GM18526 (cell line): Measurements from ENCODE around the gene MAD1L1.

Experiments
- POLR2A ChIP-seq: IDR thresholded peaks from 3 replicates; pipeline ENCODE4 v1.6.1; 2011; ENCODE audit not compliant: insufficient read length; ENCODE audit errors: extremely low read depth

Gene MAD1L1

GRCh38 chr7:1862560-1862959 is 370.2 kb downstream of the MAD1L1 start:
- TF ChIP-seq POLR2A: no peak

GRCh38 chr7:1861799-1862458 is 370.8 kb downstream of the MAD1L1 start:
- TF ChIP-seq POLR2A: no peak

- no peak for TF ChIP-seq POLR2A
These were observed 373.3 kb downstream of the MAD1L1 start for GRCh38 chr7:1859266-1860035.

GRCh38 chr7:1858435-1859265 is 374.1 kb downstream of the MAD1L1 start:
- no peak for TF ChIP-seq POLR2A

GRCh38 chr7:1857487-1858421 is 375.0 kb downstream of the MAD1L1 start:
- TF ChIP-seq POLR2A: no peak

- no peak for TF ChIP-seq POLR2A
These were observed 375.8 kb downstream of the MAD1L1 start for GRCh38 chr7:1856888-1857441.

- TF ChIP-seq POLR2A: no peak
These were observed 376.4 kb downstream of the MAD1L1 start for GRCh38 chr7:1856161-1856887.

GRCh38 chr7:1855725-1856160 is 377.0 kb downstream of the MAD1L1 start:
- no peak for TF ChIP-seq POLR2A

DNA sequence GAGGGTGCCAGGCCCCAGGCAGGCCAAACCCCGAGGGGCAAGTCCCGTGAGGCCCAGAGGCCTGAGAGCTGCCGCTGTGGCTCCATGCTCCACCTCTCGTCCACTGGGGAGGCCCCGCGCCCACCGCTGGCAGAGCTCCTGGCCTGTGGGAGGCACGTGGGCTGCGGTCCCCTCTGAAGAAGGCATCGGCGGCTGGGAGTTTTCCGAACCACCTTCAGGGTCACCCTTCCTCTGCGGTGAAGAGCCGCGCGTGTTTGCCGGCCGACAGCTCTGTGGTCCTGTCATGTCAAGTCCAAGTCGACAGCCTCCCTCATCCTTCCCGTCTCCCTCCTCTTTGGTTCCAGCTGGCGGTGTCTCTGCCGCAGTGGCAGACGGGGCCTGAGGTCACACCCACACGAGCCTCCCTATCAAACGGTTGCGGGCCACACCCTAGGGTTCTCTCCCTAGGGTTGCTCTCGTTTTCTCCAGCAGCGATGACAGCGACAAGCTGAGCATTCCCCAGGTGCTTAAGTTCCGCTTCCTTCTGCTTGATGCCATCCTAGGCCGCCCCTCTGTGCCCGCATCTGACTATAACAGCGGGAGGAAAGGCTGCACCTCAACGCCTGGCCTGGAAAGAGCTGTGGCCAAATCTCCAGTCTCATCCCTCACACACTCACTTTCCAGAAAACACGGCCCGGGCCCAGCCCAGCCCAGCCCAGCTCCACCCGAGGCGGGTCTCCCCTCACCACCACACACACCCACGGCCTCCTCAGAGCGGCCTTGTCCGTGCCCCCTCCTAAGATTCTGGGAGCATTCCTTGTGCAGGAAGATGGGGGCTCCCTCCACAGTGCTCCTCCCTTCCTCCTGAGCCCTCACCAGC is 377.6 kb downstream of the MAD1L1 start:
- no peak for TF ChIP-seq POLR2A

GRCh38 chr7:1853986-1854865 is 378.5 kb downstream of the MAD1L1 start:
- no peak for TF ChIP-seq POLR2A

- TF ChIP-seq POLR2A: no peak
These were observed 379.2 kb downstream of the MAD1L1 start for GRCh38 chr7:1853431-1853985.

DNA sequence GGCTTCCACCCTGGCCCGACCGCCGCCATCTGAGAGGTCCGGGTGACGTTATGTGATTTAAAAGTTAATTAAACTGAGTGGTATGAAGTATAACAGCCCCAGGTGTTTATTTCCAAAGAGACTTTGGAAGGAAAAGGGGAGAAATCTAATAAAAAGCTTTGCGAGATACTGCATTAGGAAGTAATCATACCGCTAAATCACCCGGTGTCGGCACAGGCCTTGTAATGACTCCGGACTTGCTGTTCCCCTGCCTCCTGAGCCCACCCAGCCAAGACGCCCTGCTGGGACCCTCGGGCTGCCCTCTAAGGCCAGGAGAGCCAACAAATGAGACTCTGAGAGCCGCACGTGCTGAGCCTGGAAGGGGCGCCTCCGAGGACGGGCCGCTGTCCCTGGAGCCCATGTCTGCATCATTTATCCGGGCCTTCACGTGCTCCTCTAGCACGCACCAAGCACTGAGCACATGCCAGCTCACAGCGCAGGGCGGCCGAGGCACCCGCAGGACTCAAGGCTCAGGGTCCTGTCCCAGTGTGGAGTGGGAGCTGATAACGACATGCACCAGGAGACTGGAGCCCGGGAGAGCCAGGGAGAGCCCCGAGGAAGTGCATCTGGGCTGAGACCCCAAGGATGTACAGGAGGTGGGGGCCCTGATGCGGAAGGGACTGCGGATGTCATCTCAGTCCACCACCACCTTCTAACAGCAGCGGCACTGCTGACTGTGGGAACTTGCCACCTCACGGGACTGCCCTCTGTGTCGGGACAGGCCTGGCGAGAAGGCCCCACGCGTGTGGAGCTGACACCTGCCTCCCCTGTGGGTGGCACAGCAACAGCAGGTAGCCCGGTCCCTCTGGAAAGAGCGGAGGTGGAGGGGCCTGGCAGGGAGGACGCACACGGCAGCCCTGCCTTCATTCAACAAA is 380.0 kb downstream of the MAD1L1 start:
- no peak for TF ChIP-seq POLR2A
